ENCODE results near the gene PTPN4. TPM values are rescaled to one million over a fixed set of nuclear protein-coding genes. Genes with fewer than 3 reads are reported as not detected.

PTPN4 gene
- total RNA-seq, 1 experiment from 2014 or later = 80.5 TPM

- H3K4me1 Mint-ChIP-seq = peaks cover 7 to 10% of the 10 kb centered on the region in 2 experiments
- H3K79me2 ChIP-seq (ENCODE audit: insufficient read depth, low read length) = no peaks in the 10 kb centered on the region
- no peak overlapping the region for H2BK120ac ChIP-seq (ENCODE audit: low read depth, low read length, poor library complexity, severe bottlenecking)
- H3K14ac ChIP-seq (ENCODE audit: insufficient read depth, low read length) = no peak overlapping the region
- no peak overlapping the region for H3K4ac ChIP-seq (ENCODE audit: low read depth, low read length)
- no peaks in the 10 kb centered on the region for H3K27me3 ChIP-seq (ENCODE audit: insufficient read depth, low read length)
- H3K79me1 ChIP-seq (ENCODE audit: insufficient read depth, low read depth, low read length, poor library complexity, severe bottlenecking) = no peaks in the 10 kb centered on the region
- no peaks in the 10 kb centered on the region for H3K4me1 ChIP-seq (ENCODE audit: insufficient read depth, low read length)
- no peak overlapping the region for H4K91ac ChIP-seq (ENCODE audit: insufficient read length, low read depth, low read length)
- H3K36me3 Mint-ChIP-seq (ENCODE audit: insufficient read depth in 1 of 3, low read depth in 3 of 3) = no peaks in the 10 kb centered on the region
- H3K27me3 Mint-ChIP-seq (ENCODE audit: low read depth) = no peaks in the 10 kb centered on the region; the same call in 1 of the 2 replicates
- H3K18ac ChIP-seq (ENCODE audit: insufficient read length, low read depth, low read length) = no peak overlapping the region
- H3K4me3 Mint-ChIP-seq = no peak overlapping the region
- H3K4me2 ChIP-seq (ENCODE audit: insufficient read depth, insufficient read length, low read length) = no peak overlapping the region
- H3K27ac Mint-ChIP-seq = no peak overlapping the region
- no CpG with 5 or more reads among the region's 7 CpGs for WGBS (ENCODE audit: extremely low coverage, insufficient read length, low lambda C conversion rate)
- H4K20me1 ChIP-seq (ENCODE audit: control insufficient read depth, insufficient read depth, insufficient read length) = no peaks in the 10 kb centered on the region
- no peak overlapping the region for H3T11ph ChIP-seq (ENCODE audit: low read length)
- H4K8ac ChIP-seq (replicated peaks; ENCODE audit: insufficient read length, low read depth, low read length) = no peak overlapping the region
- H2BK15ac ChIP-seq (ENCODE audit: low read depth, low read length) = no peak overlapping the region
- H2BK5ac ChIP-seq (ENCODE audit: insufficient read length, low read length) = no peak overlapping the region
- H2AFZ ChIP-seq (ENCODE audit: low read length) = no peak overlapping the region
- H3K56ac ChIP-seq (ENCODE audit: insufficient read length, low read depth, low read length) = no peak overlapping the region
- no peaks in the 10 kb centered on the region for H3K9me3 ChIP-seq (ENCODE audit: control insufficient read depth, low read depth, low read length)
- H3K27ac ChIP-seq (ENCODE audit: insufficient read length, low read depth, low read length) = no peak overlapping the region
- TF ChIP-seq CTCF (conservative IDR thresholded peaks at IDR 0.05) = peak; percentile 79
- H4K5ac ChIP-seq (ENCODE audit: insufficient read length, low read depth, low read length) = no peak overlapping the region
- no peak overlapping the region for H2BK12ac ChIP-seq (ENCODE audit: insufficient read length, low read depth, low read length)
- H3K23me2 ChIP-seq (ENCODE audit: insufficient read length, low read depth, low read length, poor library complexity, severe bottlenecking) = no peaks in the 10 kb centered on the region
- no peak for DNase-seq
- H3K9ac ChIP-seq (ENCODE audit: extremely low read depth, insufficient read length, low read length) = no peak overlapping the region
- no peak overlapping the region for H2AK5ac ChIP-seq (ENCODE audit: insufficient read length, low read length)
- peaks cover 0 to 3% of the 10 kb centered on the region in 2 experiments; a peak in 2 of 5 replicates for H3K9me3 Mint-ChIP-seq
- no peak overlapping the region for H3K23ac ChIP-seq (ENCODE audit: insufficient read length, low read depth, low read length)
- no peak overlapping the region for H2BK20ac ChIP-seq (ENCODE audit: low read depth, low read length, poor library complexity, severe bottlenecking)
Observed at GRCh38 chr2:119753041-119753929, 6.4 kb upstream of the PTPN4 start.
